SK-N-SH (cell line): ENCODE measurements around the gene ALDH1L1.

Experiments
- TF ChIP-seq, protein P1 (sequence below): IDR thresholded peaks from 2 replicates; pipeline ENCODE4 v1.4.0; 2012; ENCODE audit warnings: low read depth, borderline replicate concordance
- TF ChIP-seq, protein P2 (sequence below): fragments of 200-600 bp; sonication (generic); IDR thresholded peaks from 2 replicates; pipeline ENCODE4 v1.6.1; 2017; ENCODE audit warnings: antibody characterized with exemption, mild to moderate bottlenecking, moderate library complexity

DNA sequence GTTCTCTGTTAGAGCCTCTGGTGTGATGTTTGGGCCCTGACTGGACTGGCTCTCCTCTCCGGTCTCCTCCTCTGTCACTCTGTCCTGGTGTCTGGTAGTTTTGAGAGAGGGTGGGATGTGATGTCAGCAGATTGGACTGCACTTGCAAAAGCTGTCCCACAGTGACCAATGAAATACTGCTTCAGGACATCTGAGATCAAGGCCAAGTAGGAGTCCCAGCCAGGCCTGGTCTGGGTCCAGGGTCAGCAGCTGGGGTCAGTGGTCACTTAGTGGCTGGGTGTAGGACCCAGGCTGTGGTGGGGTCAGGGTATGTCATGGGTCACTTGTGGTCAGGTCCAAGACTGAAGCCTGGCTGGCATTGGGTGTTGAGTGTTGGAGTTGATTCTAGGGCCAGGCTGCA, 20.9 kb downstream of the ALDH1L1 start:
- TF ChIP-seq, protein P1, sequence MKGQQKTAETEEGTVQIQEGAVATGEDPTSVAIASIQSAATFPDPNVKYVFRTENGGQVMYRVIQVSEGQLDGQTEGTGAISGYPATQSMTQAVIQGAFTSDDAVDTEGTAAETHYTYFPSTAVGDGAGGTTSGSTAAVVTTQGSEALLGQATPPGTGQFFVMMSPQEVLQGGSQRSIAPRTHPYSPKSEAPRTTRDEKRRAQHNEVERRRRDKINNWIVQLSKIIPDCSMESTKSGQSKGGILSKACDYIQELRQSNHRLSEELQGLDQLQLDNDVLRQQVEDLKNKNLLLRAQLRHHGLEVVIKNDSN, result no peak
- TF ChIP-seq, protein P2, sequence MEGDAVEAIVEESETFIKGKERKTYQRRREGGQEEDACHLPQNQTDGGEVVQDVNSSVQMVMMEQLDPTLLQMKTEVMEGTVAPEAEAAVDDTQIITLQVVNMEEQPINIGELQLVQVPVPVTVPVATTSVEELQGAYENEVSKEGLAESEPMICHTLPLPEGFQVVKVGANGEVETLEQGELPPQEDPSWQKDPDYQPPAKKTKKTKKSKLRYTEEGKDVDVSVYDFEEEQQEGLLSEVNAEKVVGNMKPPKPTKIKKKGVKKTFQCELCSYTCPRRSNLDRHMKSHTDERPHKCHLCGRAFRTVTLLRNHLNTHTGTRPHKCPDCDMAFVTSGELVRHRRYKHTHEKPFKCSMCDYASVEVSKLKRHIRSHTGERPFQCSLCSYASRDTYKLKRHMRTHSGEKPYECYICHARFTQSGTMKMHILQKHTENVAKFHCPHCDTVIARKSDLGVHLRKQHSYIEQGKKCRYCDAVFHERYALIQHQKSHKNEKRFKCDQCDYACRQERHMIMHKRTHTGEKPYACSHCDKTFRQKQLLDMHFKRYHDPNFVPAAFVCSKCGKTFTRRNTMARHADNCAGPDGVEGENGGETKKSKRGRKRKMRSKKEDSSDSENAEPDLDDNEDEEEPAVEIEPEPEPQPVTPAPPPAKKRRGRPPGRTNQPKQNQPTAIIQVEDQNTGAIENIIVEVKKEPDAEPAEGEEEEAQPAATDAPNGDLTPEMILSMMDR, result no peak
